ENCODE measurements around the gene ARHGAP42.

- TF ChIP-seq CTCF (conservative IDR thresholded peaks at IDR 0.05; ENCODE audit: low read depth, low read length): no peak
- TF ChIP-seq NFE2L2 (IDR thresholded peaks at IDR 0.05; ENCODE audit: low read depth, low read length): no peak
- TF ChIP-seq BHLHE40 (IDR thresholded peaks at IDR 0.05; ENCODE audit: low read depth, low read length): no peak
- no peak for TF ChIP-seq POLR2A (IDR thresholded peaks at IDR 0.05; ENCODE audit: low read depth, low read length)
- no peak for TF ChIP-seq CEBPB (IDR thresholded peaks at IDR 0.05; ENCODE audit: low read depth, low read length)
Observed at GRCh38 chr11:100999756-101000155, 312.7 kb downstream of the ARHGAP42 start.

Measured in IMR-90 (cell line).